ENCODE data around the gene SKA2.

DNA sequence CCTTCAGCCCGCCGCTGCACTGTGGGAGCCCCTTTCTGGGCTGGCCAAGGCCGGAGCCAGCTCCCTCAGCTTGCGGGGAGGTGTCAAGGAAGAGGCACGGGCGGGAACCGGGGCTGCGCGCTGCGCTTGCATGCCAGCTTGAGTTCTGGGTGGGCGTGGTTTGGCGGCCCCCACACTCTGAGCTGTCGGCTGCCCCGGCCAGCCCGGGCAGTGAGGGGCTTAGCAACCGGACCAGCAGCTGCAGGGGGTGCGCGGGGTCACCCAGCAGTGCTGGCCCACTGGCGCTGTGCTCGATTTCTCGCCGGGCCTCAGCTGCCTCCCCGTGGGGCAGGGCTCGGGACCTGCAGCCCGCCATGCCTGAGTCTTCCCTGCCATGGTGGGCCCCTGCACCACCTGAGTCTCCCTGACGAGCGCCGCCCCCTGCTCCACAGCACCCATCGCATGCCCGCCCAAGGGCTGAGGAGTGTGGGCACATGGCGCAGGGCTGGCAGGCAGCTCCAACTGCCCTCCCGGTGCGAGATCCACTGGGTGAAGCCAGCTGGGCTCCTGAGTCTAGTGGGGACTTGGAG, 17.5 kb upstream of the SKA2 start:
- TF ChIP-seq, protein P1, sequence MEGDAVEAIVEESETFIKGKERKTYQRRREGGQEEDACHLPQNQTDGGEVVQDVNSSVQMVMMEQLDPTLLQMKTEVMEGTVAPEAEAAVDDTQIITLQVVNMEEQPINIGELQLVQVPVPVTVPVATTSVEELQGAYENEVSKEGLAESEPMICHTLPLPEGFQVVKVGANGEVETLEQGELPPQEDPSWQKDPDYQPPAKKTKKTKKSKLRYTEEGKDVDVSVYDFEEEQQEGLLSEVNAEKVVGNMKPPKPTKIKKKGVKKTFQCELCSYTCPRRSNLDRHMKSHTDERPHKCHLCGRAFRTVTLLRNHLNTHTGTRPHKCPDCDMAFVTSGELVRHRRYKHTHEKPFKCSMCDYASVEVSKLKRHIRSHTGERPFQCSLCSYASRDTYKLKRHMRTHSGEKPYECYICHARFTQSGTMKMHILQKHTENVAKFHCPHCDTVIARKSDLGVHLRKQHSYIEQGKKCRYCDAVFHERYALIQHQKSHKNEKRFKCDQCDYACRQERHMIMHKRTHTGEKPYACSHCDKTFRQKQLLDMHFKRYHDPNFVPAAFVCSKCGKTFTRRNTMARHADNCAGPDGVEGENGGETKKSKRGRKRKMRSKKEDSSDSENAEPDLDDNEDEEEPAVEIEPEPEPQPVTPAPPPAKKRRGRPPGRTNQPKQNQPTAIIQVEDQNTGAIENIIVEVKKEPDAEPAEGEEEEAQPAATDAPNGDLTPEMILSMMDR (conservative IDR thresholded peaks at IDR 0.05 in 1 of 2, IDR thresholded peaks at IDR 0.05 in 1 of 2; ENCODE audit: low read depth in 1 of 2, low read length in 2 of 2) = no peak
- TF ChIP-seq EZH2 (IDR thresholded peaks at IDR 0.05; ENCODE audit: low read length, missing control alignments) = no peak

Measured in fibroblast of lung (primary cell).